Measurements from ENCODE around the gene STRIP1.
A peak's percentile ranks its signal among the peaks of the same experiment; 100 is the strongest.

The STRIP1 gene

GRCh38 chr1:109993885-109994284 lies 40.5 kb upstream of the STRIP1 start:
- peak; percentile 80 for ATAC-seq
- TF ChIP-seq CSRNP3 (CRISPR knock-in tag; IDR thresholded peaks at IDR 0.05) = no peak
- TF ChIP-seq ESRRG (CRISPR knock-in tag; IDR thresholded peaks at IDR 0.05) = no peak
- no peak for TF ChIP-seq ZFP3 (CRISPR knock-in tag; IDR thresholded peaks at IDR 0.05)
- no peak for TF ChIP-seq POU6F1 (CRISPR knock-in tag; IDR thresholded peaks at IDR 0.05; ENCODE audit: borderline replicate concordance, low read depth)
- TF ChIP-seq ZC3H10 (CRISPR knock-in tag; IDR thresholded peaks at IDR 0.05) = no peak
- TF ChIP-seq, protein P1, sequence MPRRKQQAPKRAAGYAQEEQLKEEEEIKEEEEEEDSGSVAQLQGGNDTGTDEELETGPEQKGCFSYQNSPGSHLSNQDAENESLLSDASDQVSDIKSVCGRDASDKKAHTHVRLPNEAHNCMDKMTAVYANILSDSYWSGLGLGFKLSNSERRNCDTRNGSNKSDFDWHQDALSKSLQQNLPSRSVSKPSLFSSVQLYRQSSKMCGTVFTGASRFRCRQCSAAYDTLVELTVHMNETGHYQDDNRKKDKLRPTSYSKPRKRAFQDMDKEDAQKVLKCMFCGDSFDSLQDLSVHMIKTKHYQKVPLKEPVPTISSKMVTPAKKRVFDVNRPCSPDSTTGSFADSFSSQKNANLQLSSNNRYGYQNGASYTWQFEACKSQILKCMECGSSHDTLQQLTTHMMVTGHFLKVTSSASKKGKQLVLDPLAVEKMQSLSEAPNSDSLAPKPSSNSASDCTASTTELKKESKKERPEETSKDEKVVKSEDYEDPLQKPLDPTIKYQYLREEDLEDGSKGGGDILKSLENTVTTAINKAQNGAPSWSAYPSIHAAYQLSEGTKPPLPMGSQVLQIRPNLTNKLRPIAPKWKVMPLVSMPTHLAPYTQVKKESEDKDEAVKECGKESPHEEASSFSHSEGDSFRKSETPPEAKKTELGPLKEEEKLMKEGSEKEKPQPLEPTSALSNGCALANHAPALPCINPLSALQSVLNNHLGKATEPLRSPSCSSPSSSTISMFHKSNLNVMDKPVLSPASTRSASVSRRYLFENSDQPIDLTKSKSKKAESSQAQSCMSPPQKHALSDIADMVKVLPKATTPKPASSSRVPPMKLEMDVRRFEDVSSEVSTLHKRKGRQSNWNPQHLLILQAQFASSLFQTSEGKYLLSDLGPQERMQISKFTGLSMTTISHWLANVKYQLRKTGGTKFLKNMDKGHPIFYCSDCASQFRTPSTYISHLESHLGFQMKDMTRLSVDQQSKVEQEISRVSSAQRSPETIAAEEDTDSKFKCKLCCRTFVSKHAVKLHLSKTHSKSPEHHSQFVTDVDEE (CRISPR knock-in tag; IDR thresholded peaks at IDR 0.05) = no peak
- TF ChIP-seq OSR1 (CRISPR knock-in tag; IDR thresholded peaks at IDR 0.05) = no peak
- no peak for TF ChIP-seq ZFP30 (CRISPR knock-in tag; IDR thresholded peaks at IDR 0.05)
- no peak for TF ChIP-seq RARB (CRISPR knock-in tag; IDR thresholded peaks at IDR 0.05)
- no peak for TF ChIP-seq PPARA (CRISPR knock-in tag; IDR thresholded peaks at IDR 0.05; ENCODE audit: borderline replicate concordance)
- TF ChIP-seq ZNF70 (CRISPR knock-in tag; IDR thresholded peaks at IDR 0.05) = no peak
- TF ChIP-seq PATZ1 (CRISPR knock-in tag; IDR thresholded peaks at IDR 0.05; ENCODE audit: borderline replicate concordance) = no peak
- TF ChIP-seq BACH2 (CRISPR knock-in tag; IDR thresholded peaks at IDR 0.05; ENCODE audit: borderline replicate concordance) = no peak
- no peak for TF ChIP-seq TCF4 (CRISPR knock-in tag; IDR thresholded peaks at IDR 0.05; ENCODE audit: borderline replicate concordance)
- no peak for TF ChIP-seq ZNF8 (CRISPR knock-in tag; IDR thresholded peaks at IDR 0.05)

DNA sequence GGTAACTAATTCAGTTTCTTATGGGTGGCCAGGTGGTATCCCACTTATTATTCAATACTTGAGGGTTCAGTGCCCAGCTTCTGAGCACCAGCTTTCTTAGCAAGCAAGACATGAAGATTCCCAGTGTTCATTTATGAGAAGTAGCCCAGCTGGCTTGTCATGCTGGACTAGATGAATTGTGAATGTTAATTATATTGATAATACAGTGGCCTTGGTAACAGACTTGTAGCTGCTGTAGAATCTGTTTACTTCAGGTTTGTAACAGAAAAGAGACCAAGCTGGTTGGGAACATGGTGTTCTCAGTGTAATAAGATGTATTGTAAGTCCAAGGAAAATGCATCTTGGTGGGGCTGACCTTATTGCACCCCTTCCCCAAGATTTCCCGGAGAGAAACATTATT lies 39.8 kb upstream of the STRIP1 start:
- no peak for ATAC-seq
- no peak for TF ChIP-seq CSRNP3 (CRISPR knock-in tag; IDR thresholded peaks at IDR 0.05)

GRCh38 chr1:109995536-109995935 lies 38.9 kb upstream of the STRIP1 start:
- ATAC-seq = no peak
- no peak for TF ChIP-seq CSDC2 (CRISPR knock-in tag; IDR thresholded peaks at IDR 0.05)
- no peak for TF ChIP-seq PATZ1 (CRISPR knock-in tag; IDR thresholded peaks at IDR 0.05; ENCODE audit: borderline replicate concordance)
- no peak for TF ChIP-seq GLIS3 (CRISPR knock-in tag; IDR thresholded peaks at IDR 0.05)
- TF ChIP-seq POU6F1 (CRISPR knock-in tag; IDR thresholded peaks at IDR 0.05; ENCODE audit: borderline replicate concordance, low read depth) = no peak
- TF ChIP-seq TOX (CRISPR knock-in tag; IDR thresholded peaks at IDR 0.05; ENCODE audit: borderline replicate concordance) = no peak
- TF ChIP-seq SNAI2 (CRISPR knock-in tag; IDR thresholded peaks at IDR 0.05) = no peak
- no peak for TF ChIP-seq ZNF8 (CRISPR knock-in tag; IDR thresholded peaks at IDR 0.05)
- no peak for TF ChIP-seq OSR1 (CRISPR knock-in tag; IDR thresholded peaks at IDR 0.05)
- TF ChIP-seq, protein P2, sequence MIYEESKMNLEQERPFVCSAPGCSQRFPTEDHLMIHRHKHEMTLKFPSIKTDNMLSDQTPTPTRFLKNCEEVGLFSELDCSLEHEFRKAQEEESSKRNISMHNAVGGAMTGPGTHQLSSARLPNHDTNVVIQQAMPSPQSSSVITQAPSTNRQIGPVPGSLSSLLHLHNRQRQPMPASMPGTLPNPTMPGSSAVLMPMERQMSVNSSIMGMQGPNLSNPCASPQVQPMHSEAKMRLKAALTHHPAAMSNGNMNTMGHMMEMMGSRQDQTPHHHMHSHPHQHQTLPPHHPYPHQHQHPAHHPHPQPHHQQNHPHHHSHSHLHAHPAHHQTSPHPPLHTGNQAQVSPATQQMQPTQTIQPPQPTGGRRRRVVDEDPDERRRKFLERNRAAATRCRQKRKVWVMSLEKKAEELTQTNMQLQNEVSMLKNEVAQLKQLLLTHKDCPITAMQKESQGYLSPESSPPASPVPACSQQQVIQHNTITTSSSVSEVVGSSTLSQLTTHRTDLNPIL (CRISPR knock-in tag; IDR thresholded peaks at IDR 0.05; ENCODE audit: low read depth) = no peak
- TF ChIP-seq ZNF565 (CRISPR knock-in tag; conservative IDR thresholded peaks at IDR 0.05; ENCODE audit: low read depth) = no peak
- no peak for TF ChIP-seq ZFP3 (CRISPR knock-in tag; IDR thresholded peaks at IDR 0.05)
- no peak for TF ChIP-seq RARB (CRISPR knock-in tag; IDR thresholded peaks at IDR 0.05)
